Thyroid gland (tissue), 4 donors: ENCODE measurements around the gene KLK15.

Source experiments
- POLR2A ChIP-seq, 2 donors: fragments of 450-650 bp; IDR thresholded peaks; one replicate each; pipeline ENCODE4 v1.6.1; 2017; ENCODE audit warnings: antibody characterized with exemption in 2 of 2, mild to moderate bottlenecking in 2 of 2, moderate library complexity in 1 of 2
- TF ChIP-seq, protein P1 (sequence below), 6 experiments: fragments of 200-600 bp in 3 of 6; fragments of 450-650 bp in 3 of 6; sonication (generic) in 3 of 6; IDR thresholded peaks; one replicate each; pipeline ENCODE4 v1.5.1; 2016 to 2019; ENCODE audit warnings: antibody characterized with exemption in 6 of 6, mild to moderate bottlenecking in 2 of 6, inconsistent platforms in 1 of 6, moderate library complexity in 1 of 6

DNA sequence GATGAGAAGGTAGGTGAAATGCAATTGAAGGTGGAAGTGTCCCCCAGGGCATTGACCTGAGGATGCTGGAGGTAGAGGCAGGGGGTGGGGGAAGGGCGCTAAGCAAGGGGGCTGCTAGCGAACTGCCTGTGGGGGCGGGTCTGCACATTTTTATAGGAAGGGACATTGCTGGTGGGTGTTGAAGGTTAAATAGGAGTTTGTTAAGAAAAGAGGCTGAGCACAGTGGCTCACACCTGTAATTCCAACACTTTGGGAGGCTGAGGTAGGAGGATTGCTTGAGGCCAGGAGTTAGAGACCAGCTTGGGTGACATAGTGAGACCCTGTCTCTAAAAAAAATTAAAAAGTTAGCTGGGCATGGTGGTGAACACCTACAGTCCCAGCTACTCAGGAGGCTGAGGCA lies 48.7 kb downstream of the KLK15 start:
- TF ChIP-seq, protein P1, sequence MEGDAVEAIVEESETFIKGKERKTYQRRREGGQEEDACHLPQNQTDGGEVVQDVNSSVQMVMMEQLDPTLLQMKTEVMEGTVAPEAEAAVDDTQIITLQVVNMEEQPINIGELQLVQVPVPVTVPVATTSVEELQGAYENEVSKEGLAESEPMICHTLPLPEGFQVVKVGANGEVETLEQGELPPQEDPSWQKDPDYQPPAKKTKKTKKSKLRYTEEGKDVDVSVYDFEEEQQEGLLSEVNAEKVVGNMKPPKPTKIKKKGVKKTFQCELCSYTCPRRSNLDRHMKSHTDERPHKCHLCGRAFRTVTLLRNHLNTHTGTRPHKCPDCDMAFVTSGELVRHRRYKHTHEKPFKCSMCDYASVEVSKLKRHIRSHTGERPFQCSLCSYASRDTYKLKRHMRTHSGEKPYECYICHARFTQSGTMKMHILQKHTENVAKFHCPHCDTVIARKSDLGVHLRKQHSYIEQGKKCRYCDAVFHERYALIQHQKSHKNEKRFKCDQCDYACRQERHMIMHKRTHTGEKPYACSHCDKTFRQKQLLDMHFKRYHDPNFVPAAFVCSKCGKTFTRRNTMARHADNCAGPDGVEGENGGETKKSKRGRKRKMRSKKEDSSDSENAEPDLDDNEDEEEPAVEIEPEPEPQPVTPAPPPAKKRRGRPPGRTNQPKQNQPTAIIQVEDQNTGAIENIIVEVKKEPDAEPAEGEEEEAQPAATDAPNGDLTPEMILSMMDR (IDR thresholded peaks at IDR 0.05) = no peak
- TF ChIP-seq POLR2A (IDR thresholded peaks at IDR 0.05) = no peak
